Measurements from ENCODE around the gene SLC43A3. TPM values are rescaled to one million over a fixed set of nuclear protein-coding genes. Genes with fewer than 3 reads are reported as not detected.

Gene SLC43A3
- total and polyA plus RNA-seq, 2 of the 4 experiments (the other 2 are of a cell fraction), result 12.7 to 21.1 TPM

GRCh38 chr11:57421805-57422204 is 5.1 kb downstream of the SLC43A3 start:
- BruUV-seq (replicated peaks), result no TSS peak
- in situ Hi-C loops (cut with MboI; ENCODE audit: low sequenced_read_pairs) (no loop called here), dilution Hi-C loops (cut with HindIII; ENCODE audit: low sequenced_read_pairs, unreplicated experiment) (no loop called here), intact Hi-C loops (cut with micrococcal nuclease) (no loop called here)
- DNase-seq (no peak), ATAC-seq (ENCODE audit: low read depth) (no peak)
- Histone ChIP-seq H3K9ac (ENCODE audit: low read depth, low read length) (no peak overlapping the region), H2BK15ac (ENCODE audit: low read depth, low read length) (no peak overlapping the region), H3K23ac (ENCODE audit: low read depth, low read length) (no peak overlapping the region), H3K14ac (replicated peaks; ENCODE audit: low read depth, low read length) (no peak overlapping the region), H3K36me3 (ENCODE audit: control insufficient read depth, insufficient read depth, low read length) (peaks cover 11% of the 10 kb centered on the region), H2BK120ac (ENCODE audit: low read depth, low read length) (no peak overlapping the region), H4K8ac (ENCODE audit: low read depth in 2 of 2, low read length in 2 of 2) (no peak overlapping the region), H3K4ac (ENCODE audit: low read depth, low read length) (no peak overlapping the region), H3K9me3 (ENCODE audit: control insufficient read depth, insufficient read depth, low read length) (no peaks in the 10 kb centered on the region), H3K4me2 (ENCODE audit: low read depth, low read length) (no peak overlapping the region), H4K5ac (ENCODE audit: low read depth, low read length) (no peak overlapping the region), H2AK5ac (ENCODE audit: low read depth, low read length) (no peak overlapping the region), H2BK20ac (ENCODE audit: low read depth, low read length) (no peak overlapping the region), H4K20me1 (ENCODE audit: insufficient read depth, low read length) (0 out of 2 replicates have a peak, but pooled peaks cover 4% of the 10 kb centered on the region), H3K56ac (ENCODE audit: extremely low read depth, insufficient read depth, low read length) (no peak overlapping the region), H4K91ac (ENCODE audit: insufficient read depth, low read depth, low read length) (no peak overlapping the region), H3K4me3 (ENCODE audit: insufficient read depth, low read depth, low read length) (no peak overlapping the region), H3K27me3 (ENCODE audit: control insufficient read depth, insufficient read depth, low read length) (no peaks in the 10 kb centered on the region), H3K9me1 (ENCODE audit: insufficient read depth, low read length) (peaks cover 18% of the 10 kb centered on the region), H2AK9ac (replicated peaks; ENCODE audit: low read depth, low read length, poor library complexity) (no peak overlapping the region), H3K4me1 (ENCODE audit: control insufficient read depth, insufficient read depth, low read length) (peaks cover 21% of the 10 kb centered on the region), H3K18ac (ENCODE audit: low read depth, low read length) (no peak overlapping the region), H2AFZ (replicated peaks; ENCODE audit: low read length, poor library complexity) (no peak overlapping the region), H3K27ac (ENCODE audit: insufficient read depth, low read length) (no peak overlapping the region), H3K79me1 (ENCODE audit: low read depth in 1 of 2, low read length in 2 of 2) (peaks cover 6 to 23% of the 10 kb centered on the region in 2 experiments; a peak in 3 of 4 replicates), H2BK5ac (ENCODE audit: low read depth, low read length, poor library complexity, severe bottlenecking) (no peak overlapping the region)
- POLR2A ChIA-PET (ENCODE audit: unreplicated experiment), result no interaction called here
- CTCF ChIA-PET, result no interaction called here
- TF ChIP-seq USF2 (IDR thresholded peaks at IDR 0.05; ENCODE audit: low read depth, low read length), result no peak
- no peak for TF ChIP-seq RFX5 (IDR thresholded peaks at IDR 0.05; ENCODE audit: low read depth, low read length)
- no peak for TF ChIP-seq RCOR1 (IDR thresholded peaks at IDR 0.05; ENCODE audit: insufficient replicate concordance, low read length)
- no peak for TF ChIP-seq SMC3 (IDR thresholded peaks at IDR 0.05; ENCODE audit: low read depth, low read length)

Measured in IMR-90 (cell line).